HG03135 (cell line): ENCODE data around the gene RAI1.

Experiments
- ATAC-seq: cut with Tn5 transposase; IDR thresholded peaks from one replicate; pipeline ENCODE4 v1.9.1; 2021; ENCODE audit warnings: mild to moderate bottlenecking, moderate library complexity; ENCODE audit not compliant: unreplicated experiment

The RAI1 gene

GRCh38 chr17:17781591-17782496, 100.6 kb downstream of the RAI1 start:
- no peak for ATAC-seq

DNA sequence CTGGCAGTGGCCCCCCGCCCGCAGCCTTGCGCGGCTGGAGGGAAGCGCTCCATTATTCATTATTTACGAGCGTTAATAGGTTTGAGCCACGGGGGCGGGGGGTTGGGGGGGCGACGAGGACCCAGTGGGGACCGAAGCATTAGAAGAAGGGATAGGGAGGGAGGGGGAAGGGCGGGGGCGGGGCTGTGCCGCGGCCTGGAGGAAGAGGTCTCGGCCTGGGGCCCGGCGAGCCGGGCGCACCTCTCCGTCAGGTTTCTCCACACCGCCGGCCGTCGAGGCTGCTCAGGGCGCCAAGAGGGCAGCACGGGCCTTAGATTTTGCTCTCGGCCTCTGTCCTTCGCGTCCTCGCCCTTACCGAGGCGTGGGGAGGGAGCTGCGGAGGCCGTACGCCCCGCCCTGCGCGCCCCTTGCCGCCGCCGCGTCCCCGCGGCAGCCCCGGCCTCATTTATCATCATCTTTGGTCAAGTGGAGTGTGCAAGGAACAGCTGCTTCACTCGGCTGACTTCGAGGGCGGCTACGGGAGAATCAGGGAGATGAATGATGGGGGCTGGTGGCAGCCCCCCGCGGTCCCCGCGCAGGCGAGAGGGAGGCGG, 101.4 kb downstream of the RAI1 start:
- no peak for ATAC-seq

GRCh38 chr17:17783116-17783824, 102.0 kb downstream of the RAI1 start:
- ATAC-seq = no peak

GRCh38 chr17:17783825-17784656, 102.8 kb downstream of the RAI1 start:
- ATAC-seq = no peak

DNA sequence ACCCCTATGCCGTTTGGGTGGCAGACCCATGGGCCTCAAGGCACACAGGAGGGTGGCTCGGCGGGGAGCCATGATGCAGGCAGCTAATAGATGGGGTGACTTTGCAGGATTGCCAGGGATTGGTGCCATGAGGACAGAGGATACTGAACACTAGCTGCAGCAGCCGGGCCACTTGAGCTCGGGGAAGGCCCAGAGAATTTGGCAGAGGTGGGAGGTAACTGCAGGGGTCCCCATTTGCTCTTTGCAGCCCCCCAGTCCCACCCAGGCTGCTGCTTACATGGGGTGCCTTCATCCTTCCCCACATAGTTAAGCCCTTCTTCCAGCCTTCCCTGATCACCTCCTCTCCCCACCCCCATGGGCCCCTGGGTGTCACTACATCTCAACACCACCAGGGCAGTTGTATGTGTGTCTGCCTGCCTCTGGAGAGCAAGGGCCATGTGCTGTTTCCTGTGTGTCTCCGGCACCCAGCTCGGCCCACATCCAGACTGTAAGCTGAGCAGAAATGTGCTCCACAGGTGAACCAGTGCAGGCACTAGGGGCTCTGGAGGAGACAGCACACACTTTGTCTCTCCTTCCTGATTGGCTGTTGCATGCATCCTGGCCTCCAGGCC, 103.5 kb downstream of the RAI1 start:
- ATAC-seq = no peak

DNA sequence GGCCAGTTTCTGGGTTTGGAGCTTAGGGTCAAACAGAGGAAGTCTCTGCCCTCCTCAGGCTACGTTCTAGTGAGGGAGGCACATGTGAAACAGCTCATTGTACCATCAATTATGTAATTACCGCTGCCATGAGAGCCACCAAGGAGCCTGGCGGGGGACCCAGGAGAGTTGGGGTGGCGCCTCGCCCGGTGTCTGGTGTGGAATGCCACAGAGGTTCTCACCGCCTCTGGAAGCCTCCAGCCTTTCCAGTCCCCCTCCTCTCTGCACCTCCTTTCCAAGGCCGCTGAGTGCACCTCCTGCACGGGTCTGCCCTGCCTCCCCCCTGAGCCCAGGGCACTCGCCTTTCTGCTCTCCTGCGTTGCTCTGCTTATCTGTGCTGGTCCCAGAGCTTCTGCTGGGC, 104.1 kb downstream of the RAI1 start:
- no peak for ATAC-seq

- ATAC-seq = no peak
These were observed 105.7 kb downstream of the RAI1 start for GRCh38 chr17:17786998-17787397.

DNA sequence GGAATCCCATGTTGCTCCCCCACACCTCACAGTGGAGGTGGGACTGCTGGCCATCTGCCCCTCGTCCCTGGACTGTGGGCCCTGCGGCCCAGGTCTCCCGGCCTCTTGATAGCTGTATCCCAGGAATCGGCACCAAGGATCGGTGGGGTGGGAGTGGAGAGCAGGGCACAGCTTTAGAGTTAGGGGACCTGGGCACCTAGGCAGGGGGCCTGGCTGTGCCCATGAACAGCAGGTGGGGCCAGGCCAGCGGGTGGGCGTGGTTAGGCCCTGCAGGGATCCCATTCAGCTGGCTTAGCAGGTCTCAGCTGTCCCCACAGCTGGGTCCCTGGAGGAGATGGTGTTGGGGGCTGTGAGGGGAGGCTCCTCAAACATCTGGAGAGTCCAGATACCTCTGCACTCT, 106.3 kb downstream of the RAI1 start:
- no peak for ATAC-seq

DNA sequence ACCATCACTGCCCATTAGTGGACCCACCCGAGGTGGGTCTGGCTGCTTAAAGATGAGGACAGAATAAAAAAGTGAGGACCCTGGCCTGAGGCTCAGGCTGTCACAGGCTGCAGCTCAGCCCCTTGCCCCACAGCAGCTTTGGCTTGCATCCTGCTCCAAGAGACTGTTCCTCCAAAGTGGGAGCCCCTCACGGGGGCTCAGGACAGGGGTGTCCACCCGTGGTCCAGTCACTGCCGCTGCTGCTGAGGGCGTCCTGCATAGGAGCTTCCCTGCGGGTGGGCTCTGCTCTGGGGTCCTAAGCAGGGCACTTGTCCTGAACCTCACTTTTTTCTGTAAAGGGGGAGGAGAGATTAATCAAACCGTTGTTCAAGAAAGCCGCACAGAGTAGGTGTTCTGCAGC, 107.7 kb downstream of the RAI1 start:
- no peak for ATAC-seq

- ATAC-seq = no peak
These were observed 108.2 kb downstream of the RAI1 start for GRCh38 chr17:17789410-17789809.

- ATAC-seq = no peak
These were observed 108.8 kb downstream of the RAI1 start for GRCh38 chr17:17789828-17790636.

GRCh38 chr17:17790637-17791464, 109.6 kb downstream of the RAI1 start:
- ATAC-seq = no peak

- ATAC-seq = no peak
These were observed 110.8 kb downstream of the RAI1 start for GRCh38 chr17:17792037-17792550.

- peak; percentile 51 for ATAC-seq
These were observed 111.5 kb downstream of the RAI1 start for GRCh38 chr17:17792551-17793377.

- no peak for ATAC-seq
These were observed 112.3 kb downstream of the RAI1 start for GRCh38 chr17:17793378-17794214.

- no peak for ATAC-seq
These were observed 113.1 kb downstream of the RAI1 start for GRCh38 chr17:17794382-17794781.

- ATAC-seq = no peak
These were observed 114.0 kb downstream of the RAI1 start for GRCh38 chr17:17795296-17795695.
